HG02798 (cell line): ENCODE measurements around the gene CCL21.

ENCODE experiments used
- ATAC-seq: cut with Tn5 transposase; IDR thresholded peaks from one replicate; pipeline ENCODE4 v1.9.1; 2021; ENCODE audit warnings: mild to moderate bottlenecking; ENCODE audit not compliant: unreplicated experiment, poor library complexity

CCL21 gene

GRCh38 chr9:34709196-34709978, 549 bp downstream of the CCL21 start:
- ATAC-seq = no peak

- no peak for ATAC-seq
These were observed 2.8 kb downstream of the CCL21 start for GRCh38 chr9:34707130-34707529.

- peak; percentile 69 for ATAC-seq
These were observed 7.9 kb downstream of the CCL21 start for GRCh38 chr9:34701769-34702736.

GRCh38 chr9:34701023-34701768, 8.7 kb downstream of the CCL21 start:
- ATAC-seq = no peak

- no peak for ATAC-seq
These were observed 15.1 kb downstream of the CCL21 start for GRCh38 chr9:34694811-34695210.

GRCh38 chr9:34693560-34693959, 16.4 kb downstream of the CCL21 start:
- no peak for ATAC-seq

GRCh38 chr9:34691936-34692315, 18.0 kb downstream of the CCL21 start:
- ATAC-seq = no peak

- ATAC-seq = no peak
These were observed 18.7 kb downstream of the CCL21 start, which contains the start of gene CCL19 for GRCh38 chr9:34690983-34691935. Gene CCL19, minus strand, starts transcription at chr9:34691276. Its CDS starts 137 bp downstream, at chr9:34691139.

GRCh38 chr9:34689512-34689911, 20.4 kb downstream of the CCL21 start:
- ATAC-seq = no peak

GRCh38 chr9:34689116-34689470, 20.8 kb downstream of the CCL21 start:
- no peak for ATAC-seq

GRCh38 chr9:34688329-34689115, 21.4 kb downstream of the CCL21 start:
- ATAC-seq = no peak

GRCh38 chr9:34687276-34688030, 22.5 kb downstream of the CCL21 start:
- no peak for ATAC-seq

- no peak for ATAC-seq
These were observed 23.2 kb downstream of the CCL21 start for GRCh38 chr9:34686732-34687131.

- ATAC-seq = no peak
These were observed 23.7 kb downstream of the CCL21 start for GRCh38 chr9:34686231-34686630.

- no peak for ATAC-seq
These were observed 24.3 kb downstream of the CCL21 start for GRCh38 chr9:34685591-34685990.

GRCh38 chr9:34684816-34685215, 25.1 kb downstream of the CCL21 start:
- ATAC-seq = no peak

- ATAC-seq = no peak
These were observed 25.8 kb downstream of the CCL21 start for GRCh38 chr9:34684145-34684544.

- no peak for ATAC-seq
These were observed 34.1 kb downstream of the CCL21 start for GRCh38 chr9:34675869-34676268.
